GM12892 (cell line): Measurements from ENCODE around the gene RASSF10.
"Not testable (repeated sequence)": the region's sequence is repeated elsewhere in the genome, so short reads cannot be mapped to it uniquely, and the experiment has no call there.

Source experiments
- POLR2A ChIP-seq: IDR thresholded peaks from 2 replicates; pipeline ENCODE4 v1.6.1; 2011; ENCODE audit warnings: low read depth, low read length, control low read depth
- POLR2AphosphoS5 ChIP-seq: IDR thresholded peaks from 2 replicates; pipeline ENCODE4 v1.6.1; 2011; ENCODE audit warnings: low read depth, low read length, control low read depth
- TAF1 ChIP-seq: IDR thresholded peaks from 2 replicates; pipeline ENCODE4 v1.6.1; 2011; ENCODE audit warnings: low read depth, mild to moderate bottlenecking, control low read depth, low read length, borderline replicate concordance

DNA sequence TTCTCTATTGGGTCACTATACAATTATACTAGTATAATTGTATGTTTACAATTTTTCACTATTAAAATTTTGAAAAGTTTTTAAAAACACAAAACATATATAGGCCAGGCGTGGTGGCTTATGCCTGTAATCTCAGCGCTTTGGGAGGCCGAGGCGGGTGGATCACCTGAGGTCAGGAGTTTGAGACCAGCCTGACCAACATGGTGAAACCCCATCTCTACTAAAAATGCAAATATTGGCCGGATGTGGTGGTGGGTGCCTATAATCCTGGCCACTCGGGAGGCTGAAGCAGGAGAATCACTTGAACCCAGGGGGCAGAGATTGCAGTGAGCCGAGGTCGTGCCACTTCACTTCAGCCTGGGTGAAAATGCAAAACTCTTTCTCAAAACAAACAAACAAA lies 36.0 kb downstream of the RASSF10 start:
- not testable (repeated sequence) for TF ChIP-seq POLR2A, POLR2AphosphoS5, TAF1
